Lung (tissue), 12 donors: ENCODE measurements around the gene HOXA5. TPM values are rescaled to one million over a fixed set of nuclear protein-coding genes. Genes with fewer than 3 reads are reported as not detected.

Experiments
- ATAC-seq: fragments of 200-7000 bp; cut with Tn5 transposase; one replicate; pipeline ENCODE4 v1.9.1; 2020; ENCODE audit warnings: moderate number of reproducible peaks; ENCODE audit not compliant: insufficient read depth, low FRiP score
- DNase-seq, 3 donors: peaks; one replicate each; pipeline ENCODE4 v3.0.0-alpha.2; 2013 to 2017
- H3K27ac ChIP-seq, 2 donors: one replicate each; pipeline ENCODE4 v1.5.1; 2013; ENCODE audit warnings: mild to moderate bottlenecking in 2 of 2, moderate library complexity in 2 of 2, control low read depth in 1 of 2, inconsistent platforms in 1 of 2, low read depth in 1 of 2, low read length in 1 of 2
- H3K27me3 ChIP-seq, 3 donors: one replicate each; pipeline ENCODE4 v1.5.1; 2013; ENCODE audit warnings: low read length in 2 of 3; ENCODE audit not compliant: control insufficient read depth in 3 of 3, insufficient read depth in 3 of 3
- H3K36me3 ChIP-seq, 4 donors: one replicate each; pipeline ENCODE4 v1.5.1; 2013; ENCODE audit warnings: low read length in 4 of 4, mild to moderate bottlenecking in 1 of 4, moderate library complexity in 1 of 4; ENCODE audit not compliant: control insufficient read depth in 4 of 4, insufficient read depth in 4 of 4
- H3K4me1 ChIP-seq, 5 donors: one replicate each; pipeline ENCODE4 v1.5.1; 2013; ENCODE audit warnings: low read length in 5 of 5, mild to moderate bottlenecking in 2 of 5, moderate library complexity in 1 of 5; ENCODE audit not compliant: control insufficient read depth in 5 of 5, insufficient read depth in 5 of 5
- H3K4me3 ChIP-seq: one replicate; pipeline ENCODE4 v1.5.1; 2013; ENCODE audit warnings: mild to moderate bottlenecking, control low read depth, moderate library complexity
- H3K9ac ChIP-seq, 2 donors: one replicate each; pipeline ENCODE4 v1.5.1; 2013; ENCODE audit warnings: low read length in 2 of 2, control low read depth in 1 of 2; ENCODE audit not compliant: insufficient read depth in 1 of 2
- H3K9me3 ChIP-seq, 4 donors: one replicate each; pipeline ENCODE4 v1.5.1; 2013; ENCODE audit warnings: low read length in 3 of 4, mild to moderate bottlenecking in 1 of 4, moderate library complexity in 1 of 4; ENCODE audit not compliant: control insufficient read depth in 4 of 4, insufficient read depth in 3 of 4
- WGBS, 2 donors: extraction: QIAGEN DNeasy Blood & Tissue Kit; methylation state at CpG; one replicate each; pipeline ENCODE4 v1.1.7; 2013; 5-methylcytosine and 5-hydroxymethylcytosine counted together
- polyA plus RNA-seq, 2 donors: library from polyadenylated mRNA; stranded (reverse); fragments of 200-250 nt; gene quantifications; one replicate each; pipeline ENCODE4 v1.2.1, GENCODE V29; 2013
- total RNA-seq, 2 donors: library from RNA; depleted of rRNA in 1 of 2; stranded (reverse); fragments of >200 nt in 1 of 2; gene quantifications; one replicate each; pipeline ENCODE4 v1.2.1, GENCODE V29; 2014 to 2021
- TF ChIP-seq, protein P1 (sequence below): IDR thresholded peaks from 2 replicates; pipeline ENCODE4 v1.5.1; 2012; ENCODE audit warnings: mild to moderate bottlenecking; ENCODE audit errors: control extremely low read depth, extremely low read depth
- donor health status: control.
- donor health status: control.
- donor health status: Bipolar disorder and iron deficiency.
- donor health status: healthy.
- donor health status: DM: yes; HTN: yes; CAD: no.

HOXA5 gene
- total and polyA plus RNA-seq, 4 donors = 9.2 to 61.9 (median 15.2) TPM

DNA sequence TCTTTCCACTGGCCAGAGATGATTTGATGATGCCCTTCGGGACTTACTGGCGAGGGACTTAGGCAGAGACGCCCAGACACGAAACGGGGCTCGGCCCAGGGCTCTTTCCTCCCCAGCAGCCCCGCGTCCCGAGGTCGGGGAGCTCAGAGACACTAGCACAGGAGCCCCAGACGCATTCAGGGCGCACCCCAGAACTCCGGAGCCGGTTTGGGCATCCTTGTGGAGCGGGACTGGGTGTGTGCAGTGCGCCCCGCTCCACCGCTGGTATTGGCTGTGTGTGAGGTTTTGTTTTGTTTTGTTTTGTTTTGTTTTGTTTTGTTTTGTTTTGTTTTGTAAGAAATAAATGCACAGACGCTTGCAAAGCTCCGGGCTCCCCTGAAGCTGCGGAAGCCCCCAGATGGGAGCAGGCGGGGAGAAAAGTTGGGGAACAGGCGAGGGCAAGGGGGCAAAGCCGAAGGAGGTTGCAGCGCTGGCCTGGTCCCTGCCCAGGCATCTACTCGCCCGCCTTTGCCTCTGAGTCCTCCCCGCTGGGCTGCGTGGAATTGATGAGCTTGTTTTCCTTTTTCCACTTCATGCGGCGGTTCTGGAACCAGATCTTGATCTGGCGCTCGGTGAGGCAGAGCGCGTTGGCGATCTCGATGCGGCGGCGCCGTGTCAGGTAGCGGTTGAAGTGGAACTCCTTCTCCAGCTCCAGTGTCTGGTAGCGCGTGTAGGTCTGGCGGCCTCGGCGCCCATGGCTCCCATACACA lies 1.9 kb upstream of the HOXA5 start:
- Histone ChIP-seq H3K27me3 (peaks cover 0 to 54% (median 13%) of the 10 kb centered on the region in 3 donors), H3K4me1 (peaks cover 0 to 54% (median 5%) of the 10 kb centered on the region in 5 donors), H3K9me3 (peaks cover 0 to 4% (median 0%) of the 10 kb centered on the region in 4 donors), H3K4me3 (peak overlapping the region; percentile 18), H3K9ac (peak overlapping the region in 1 of 2 donors; percentile 96), H3K36me3 (peaks cover 0 to 37% (median 6%) of the 10 kb centered on the region in 4 donors), H3K27ac (peak overlapping the region in 1 of 2 donors; percentile 83)
- TF ChIP-seq, protein P1, sequence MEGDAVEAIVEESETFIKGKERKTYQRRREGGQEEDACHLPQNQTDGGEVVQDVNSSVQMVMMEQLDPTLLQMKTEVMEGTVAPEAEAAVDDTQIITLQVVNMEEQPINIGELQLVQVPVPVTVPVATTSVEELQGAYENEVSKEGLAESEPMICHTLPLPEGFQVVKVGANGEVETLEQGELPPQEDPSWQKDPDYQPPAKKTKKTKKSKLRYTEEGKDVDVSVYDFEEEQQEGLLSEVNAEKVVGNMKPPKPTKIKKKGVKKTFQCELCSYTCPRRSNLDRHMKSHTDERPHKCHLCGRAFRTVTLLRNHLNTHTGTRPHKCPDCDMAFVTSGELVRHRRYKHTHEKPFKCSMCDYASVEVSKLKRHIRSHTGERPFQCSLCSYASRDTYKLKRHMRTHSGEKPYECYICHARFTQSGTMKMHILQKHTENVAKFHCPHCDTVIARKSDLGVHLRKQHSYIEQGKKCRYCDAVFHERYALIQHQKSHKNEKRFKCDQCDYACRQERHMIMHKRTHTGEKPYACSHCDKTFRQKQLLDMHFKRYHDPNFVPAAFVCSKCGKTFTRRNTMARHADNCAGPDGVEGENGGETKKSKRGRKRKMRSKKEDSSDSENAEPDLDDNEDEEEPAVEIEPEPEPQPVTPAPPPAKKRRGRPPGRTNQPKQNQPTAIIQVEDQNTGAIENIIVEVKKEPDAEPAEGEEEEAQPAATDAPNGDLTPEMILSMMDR = no peak
- 36 to 56% methylated on average over 47 of the region's 47 CpGs for whole genome bisulfite sequencing, 2 donors
- DNase-seq (peak; percentile 41 to 61 (median 50)), ATAC-seq (no peak)

DNA sequence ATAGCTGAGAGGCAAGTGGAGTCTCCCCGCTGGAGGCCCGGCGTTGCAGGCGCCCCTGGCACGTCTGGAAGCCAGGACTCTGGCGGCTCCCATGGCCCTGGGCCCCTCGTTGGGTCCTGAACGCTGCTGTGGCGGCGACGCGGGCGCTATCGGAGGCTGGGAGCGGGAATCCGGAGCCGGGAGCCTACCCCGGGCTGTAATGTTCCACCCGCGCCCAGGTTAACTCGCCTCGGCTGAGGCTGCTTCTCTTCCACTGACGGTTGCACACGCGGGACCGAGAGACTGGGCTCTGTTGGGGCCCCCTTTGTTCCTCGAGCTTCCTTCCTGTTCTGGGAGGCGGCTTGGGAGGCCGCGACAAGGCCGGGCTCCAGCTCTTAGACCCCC lies 1.3 kb upstream of the HOXA5 start:
- no peak for ATAC-seq
- Histone ChIP-seq H3K36me3 (peaks cover 0 to 42% (median 6%) of the 10 kb centered on the region in 4 donors), H3K27me3 (peaks cover 0 to 52% (median 15%) of the 10 kb centered on the region in 3 donors), H3K9ac (peak overlapping the region in 1 of 2 donors; percentile 96), H3K4me3 (peak overlapping the region; percentile 18), H3K27ac (peak overlapping the region in 1 of 2 donors; percentile 83), H3K9me3 (peaks cover 0 to 4% (median 0%) of the 10 kb centered on the region in 4 donors), H3K4me1 (peaks cover 0 to 52% (median 3%) of the 10 kb centered on the region in 5 donors)
- peak in 2 of 3 donors; percentile 50 to 71 for DNase-seq
- 26 to 37% methylated on average over 31 of the region's 31 CpGs for WGBS, 2 donors
- TF ChIP-seq, protein P1 = no peak

GRCh38 chr7:27143950-27144780 lies 684 bp upstream of the HOXA5 start:
- ATAC-seq (no peak), DNase-seq (peak in 2 of 3 donors; percentile 49 to 77)
- peaks cover 0 to 52% (median 14%) of the 10 kb centered on the region in 3 donors for H3K27me3 ChIP-seq
- 37 to 62% methylated on average over 40 of the region's 40 CpGs for whole genome bisulfite sequencing, 2 donors
- TF ChIP-seq, protein P1 = no peak
- H3K27ac ChIP-seq = peak overlapping the region in 1 of 2 donors; percentile 83
- H3K36me3 ChIP-seq = peaks cover 0 to 45% (median 6%) of the 10 kb centered on the region in 4 donors
- H3K9me3 ChIP-seq = peaks cover 0 to 4% (median 0%) of the 10 kb centered on the region in 4 donors
- no peak overlapping the region for H3K4me3 ChIP-seq
- peaks cover 0 to 47% (median 3%) of the 10 kb centered on the region in 5 donors for H3K4me1 ChIP-seq
- peak overlapping the region in 1 of 2 donors; percentile 96 for H3K9ac ChIP-seq
